Stimulated activated CD8-positive, alpha-beta memory T cell treated with anti-CD3 and anti-CD28 coated beads, Interleukin-15, amount 100 ng/mL, for 48 hours (primary cell): Measurements from ENCODE around the gene MBOAT2.
"Not testable (repeated sequence)": the region's sequence is repeated elsewhere in the genome, so short reads cannot be mapped to it uniquely, and the experiment has no call there.

Source experiments
- DNase-seq, 2 donors: peaks; one replicate each; pipeline ENCODE4 v3.0.0-alpha.2; 2020; ENCODE audit warnings: low read depth in 2 of 2

MBOAT2 gene, protein sequence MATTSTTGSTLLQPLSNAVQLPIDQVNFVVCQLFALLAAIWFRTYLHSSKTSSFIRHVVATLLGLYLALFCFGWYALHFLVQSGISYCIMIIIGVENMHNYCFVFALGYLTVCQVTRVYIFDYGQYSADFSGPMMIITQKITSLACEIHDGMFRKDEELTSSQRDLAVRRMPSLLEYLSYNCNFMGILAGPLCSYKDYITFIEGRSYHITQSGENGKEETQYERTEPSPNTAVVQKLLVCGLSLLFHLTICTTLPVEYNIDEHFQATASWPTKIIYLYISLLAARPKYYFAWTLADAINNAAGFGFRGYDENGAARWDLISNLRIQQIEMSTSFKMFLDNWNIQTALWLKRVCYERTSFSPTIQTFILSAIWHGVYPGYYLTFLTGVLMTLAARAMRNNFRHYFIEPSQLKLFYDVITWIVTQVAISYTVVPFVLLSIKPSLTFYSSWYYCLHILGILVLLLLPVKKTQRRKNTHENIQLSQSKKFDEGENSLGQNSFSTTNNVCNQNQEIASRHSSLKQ

DNA sequence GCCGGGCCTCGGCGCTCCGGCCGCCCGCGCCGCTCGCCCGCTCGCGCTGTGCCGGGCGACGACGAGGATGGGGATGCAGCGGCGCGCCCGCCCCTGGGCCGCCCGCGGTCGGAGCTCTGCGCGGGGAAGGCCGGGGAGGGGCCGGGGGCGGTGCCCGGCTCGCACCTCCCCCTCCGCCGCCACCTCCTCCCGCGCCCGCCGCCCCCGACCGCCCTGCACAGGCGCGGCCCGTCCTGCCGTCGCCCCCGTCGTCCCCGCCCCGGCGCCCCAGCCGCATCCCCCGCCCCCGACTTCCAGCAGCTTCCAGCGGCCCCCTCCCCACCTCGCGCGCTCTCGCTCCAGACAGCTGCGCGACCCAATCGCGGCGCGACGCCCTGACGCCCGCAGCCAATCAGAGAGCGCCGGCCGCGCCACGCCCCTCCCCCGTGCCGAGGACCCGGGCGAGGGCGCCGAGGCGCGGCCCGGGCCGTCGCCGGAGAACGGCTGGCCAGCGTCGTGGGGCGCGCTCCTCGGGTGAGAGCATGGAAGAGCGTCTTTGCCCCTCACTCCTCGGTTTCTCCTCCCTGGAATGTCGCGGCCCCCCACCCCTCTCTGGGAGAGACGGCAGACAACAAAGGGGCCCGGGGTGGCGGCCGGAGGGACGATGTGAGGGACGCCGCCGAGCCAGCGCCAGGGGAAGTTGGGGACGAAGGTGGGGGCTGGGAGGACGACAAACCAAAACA is at the start of gene MBOAT2:
TSS of gene MBOAT2 (minus strand) at position 69 of the 722 bp plus-strand sequence. CDS start 70 bp downstream, outside the sequence.
- DNase-seq, result peak; percentile 59 to 65

DNA sequence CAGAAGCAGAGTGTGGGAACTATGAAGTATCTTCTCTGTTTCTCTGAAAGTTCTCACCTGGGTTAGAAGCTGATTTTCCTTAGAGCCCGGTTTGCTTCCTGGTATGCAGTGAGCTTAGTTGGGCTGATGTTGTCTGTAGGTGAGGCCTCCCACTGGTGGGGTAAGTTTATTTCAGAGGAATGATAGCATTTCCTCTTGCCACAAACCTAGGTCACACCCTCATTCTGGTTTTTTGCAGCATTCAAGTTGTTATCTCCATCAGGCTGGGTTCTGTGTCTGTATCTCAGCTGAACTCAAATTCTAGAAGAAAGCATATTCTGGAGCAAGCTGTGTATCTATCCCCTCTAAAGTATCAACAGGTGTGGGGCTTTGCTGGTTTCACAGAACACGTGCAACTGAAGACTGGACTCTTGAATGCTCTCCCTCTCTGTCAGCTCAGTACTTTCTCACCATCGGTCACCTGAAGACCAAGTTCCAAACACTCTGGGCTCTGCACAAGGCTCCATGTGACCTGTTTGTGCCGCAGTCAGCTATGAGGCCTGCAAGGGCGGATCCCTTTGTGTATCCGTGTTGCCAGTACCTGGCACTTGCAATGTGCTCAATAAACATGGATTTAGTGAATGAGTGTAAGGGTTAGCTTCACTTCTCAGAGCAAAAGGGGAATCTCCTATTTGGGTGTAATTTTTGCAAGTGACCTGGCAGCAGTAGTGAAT is 49.5 kb upstream of the MBOAT2 start:
- no peak for DNase-seq

DNA sequence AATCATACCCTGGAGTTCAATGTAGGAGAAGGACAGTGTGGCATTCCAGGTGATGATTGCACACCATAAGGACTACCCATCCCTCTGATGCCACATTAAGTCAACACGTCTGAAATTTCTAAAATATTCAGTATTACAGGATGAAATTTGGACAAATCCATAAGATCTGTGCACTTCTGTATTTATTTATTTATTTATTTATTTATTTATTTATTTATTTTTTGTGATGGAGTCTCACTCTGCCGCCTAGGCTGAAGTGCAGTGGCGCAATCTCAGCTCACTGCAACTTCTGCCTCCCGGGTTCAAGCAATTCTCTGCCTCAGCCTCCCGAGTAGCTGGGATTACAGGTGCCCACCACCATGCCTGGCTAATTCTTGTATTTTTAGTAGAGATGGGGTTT is 48.0 kb upstream of the MBOAT2 start:
- not testable (repeated sequence) for DNase-seq

DNA sequence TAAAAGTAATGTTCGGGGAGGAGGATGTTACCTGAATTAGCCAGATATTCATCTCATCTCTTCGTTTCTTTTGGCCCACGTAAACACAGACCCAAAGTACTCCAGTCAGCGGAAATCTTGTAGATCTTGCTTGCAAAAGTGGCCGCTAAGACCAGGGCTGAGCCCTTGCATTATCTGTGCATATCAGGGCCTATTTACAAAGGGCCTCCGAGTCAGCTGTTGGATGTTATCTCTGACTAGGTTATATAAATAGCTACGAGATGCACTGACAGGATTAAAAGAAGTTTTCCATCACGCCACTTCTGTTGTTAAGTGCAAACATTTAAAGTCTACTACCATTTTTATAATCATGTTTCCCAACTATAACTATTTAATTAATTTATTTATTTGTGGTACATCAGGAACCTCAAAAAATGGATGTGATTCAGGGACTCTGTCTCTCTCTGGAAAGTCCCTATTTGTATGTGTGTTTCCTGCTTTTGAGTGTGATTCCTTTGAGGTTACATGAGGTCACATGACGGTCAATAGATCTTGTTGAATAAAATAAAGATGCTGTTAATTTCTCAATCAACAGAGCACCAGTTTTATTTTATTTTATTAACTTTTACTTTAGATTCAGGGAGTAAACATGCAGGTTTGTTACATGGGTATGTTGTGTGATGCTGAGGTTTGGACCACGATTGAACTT is 46.8 kb upstream of the MBOAT2 start:
- DNase-seq, result no peak

DNA sequence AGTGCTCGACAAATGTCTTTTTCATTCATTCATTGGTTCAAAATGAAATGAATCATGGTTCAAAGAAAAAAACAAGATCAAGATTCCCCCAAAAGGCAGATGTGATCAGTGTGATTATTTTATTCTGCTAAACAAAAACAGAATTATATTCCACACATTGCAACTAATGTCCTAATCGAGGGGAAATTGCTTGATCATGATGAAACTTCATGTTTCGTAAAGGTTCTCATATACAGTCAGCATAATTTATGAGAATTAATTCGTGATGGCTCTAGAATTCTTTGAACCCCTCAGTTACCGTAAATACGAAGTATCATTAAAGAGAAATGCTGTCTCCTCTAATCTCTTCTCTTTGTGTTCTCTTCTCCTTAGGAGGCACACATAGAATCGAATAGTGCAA is 42.1 kb upstream of the MBOAT2 start:
- DNase-seq, result no peak

DNA sequence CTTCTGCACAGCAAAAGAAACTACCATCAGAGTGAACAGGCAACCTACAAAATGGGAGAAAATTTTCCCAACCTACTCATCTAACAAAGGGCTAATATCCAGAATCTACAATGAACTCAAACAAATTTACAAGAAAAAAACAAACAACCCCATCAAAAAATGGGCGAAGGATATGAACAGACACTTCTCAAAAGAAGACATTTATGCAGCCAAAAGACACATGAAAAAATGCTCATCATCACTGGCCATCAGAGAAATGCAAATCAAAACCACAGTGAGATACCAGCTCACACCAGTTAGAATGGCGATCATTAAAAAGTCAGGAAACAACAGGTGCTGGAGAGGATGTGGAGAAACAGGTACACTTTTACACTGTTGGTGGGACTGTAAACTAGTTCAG is 40.0 kb upstream of the MBOAT2 start:
- not testable (repeated sequence) for DNase-seq

DNA sequence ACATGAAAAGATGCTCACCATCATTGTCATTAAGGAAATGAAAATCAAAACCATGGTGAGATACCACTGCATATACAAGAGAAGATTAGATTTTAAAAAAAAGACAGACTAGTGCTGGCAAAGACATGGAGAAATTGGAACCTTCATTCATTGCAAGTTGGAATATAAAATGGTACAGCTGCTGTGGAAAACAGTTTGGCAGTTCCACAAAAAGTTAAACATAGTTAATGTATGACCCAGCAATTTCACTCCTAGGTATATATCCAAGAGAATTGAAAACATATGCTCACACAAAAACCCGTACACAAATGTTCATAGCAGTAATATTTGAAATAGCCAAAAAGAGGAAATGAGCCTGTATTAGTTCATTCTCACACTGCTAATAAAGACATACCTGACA is 33.7 kb upstream of the MBOAT2 start:
- DNase-seq, result no peak

DNA sequence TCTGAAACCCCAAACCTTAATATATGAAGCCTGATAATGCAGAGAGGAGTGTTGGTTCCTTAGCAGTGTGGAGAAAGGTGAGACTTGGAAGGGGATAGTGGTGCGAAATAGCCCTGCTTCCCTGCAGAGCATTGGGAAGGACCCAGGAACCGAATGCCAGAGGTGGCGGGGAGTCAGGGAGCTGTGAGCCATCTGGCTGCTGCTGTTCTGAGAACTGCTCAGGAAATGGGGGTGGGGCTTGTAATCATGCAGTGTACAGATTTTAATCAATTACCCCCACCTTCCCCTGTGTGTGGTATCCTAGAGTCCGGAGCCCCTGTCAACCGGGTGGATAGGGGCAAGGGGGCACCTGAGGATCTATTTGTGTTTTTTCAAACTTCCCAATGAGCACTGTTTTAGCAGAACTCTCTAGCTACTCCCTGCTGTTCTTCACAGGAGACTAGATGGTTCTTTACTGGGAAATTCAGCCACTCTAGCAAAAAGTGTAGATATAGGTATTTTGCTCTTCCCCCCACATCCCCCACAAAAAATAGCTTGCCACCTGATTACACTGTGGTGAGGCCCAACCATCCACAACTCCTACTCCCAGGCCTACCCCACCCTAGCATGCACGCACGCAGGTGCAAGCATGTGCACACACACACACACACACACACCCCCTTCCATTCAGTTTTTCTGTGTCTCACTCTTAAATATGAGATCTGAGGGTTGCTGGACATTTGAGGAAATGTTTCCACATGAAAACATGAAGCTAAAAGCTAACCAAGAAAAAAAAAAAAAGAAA is 30.1 kb upstream of the MBOAT2 start:
- DNase-seq, result no peak

DNA sequence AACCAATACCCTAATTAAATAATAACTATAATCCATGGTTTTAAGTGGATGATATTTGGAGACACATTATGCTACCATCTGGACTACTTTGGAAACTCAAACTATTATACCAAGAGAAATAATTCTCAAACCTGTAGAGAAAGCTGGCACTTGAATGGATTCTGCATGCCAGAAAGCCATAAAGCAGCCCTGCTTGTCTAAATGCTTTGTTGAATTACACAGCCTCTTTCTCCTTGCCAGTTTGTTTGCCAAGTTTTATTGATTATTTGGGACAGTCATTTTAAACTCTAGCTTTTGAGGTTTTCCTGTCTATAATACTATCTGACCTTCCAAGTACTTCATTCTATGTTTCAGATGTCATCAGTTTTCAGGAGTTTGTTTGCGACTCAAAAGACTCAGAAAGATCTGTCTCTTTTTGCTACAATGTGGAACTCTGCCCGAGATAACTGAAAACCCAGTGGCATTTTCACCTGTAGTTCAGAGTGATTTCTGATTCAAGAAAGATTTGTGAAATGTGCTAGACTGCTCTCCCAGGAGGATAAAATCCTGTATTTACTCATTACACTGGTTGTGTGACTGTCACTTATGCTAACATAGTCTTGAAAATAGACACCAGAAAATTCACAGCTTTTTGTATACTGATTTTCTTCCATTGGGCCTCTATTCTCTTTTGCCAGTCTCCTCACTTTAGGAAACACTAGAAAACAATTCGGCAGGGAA is 29.2 kb upstream of the MBOAT2 start:
- no peak for DNase-seq

DNA sequence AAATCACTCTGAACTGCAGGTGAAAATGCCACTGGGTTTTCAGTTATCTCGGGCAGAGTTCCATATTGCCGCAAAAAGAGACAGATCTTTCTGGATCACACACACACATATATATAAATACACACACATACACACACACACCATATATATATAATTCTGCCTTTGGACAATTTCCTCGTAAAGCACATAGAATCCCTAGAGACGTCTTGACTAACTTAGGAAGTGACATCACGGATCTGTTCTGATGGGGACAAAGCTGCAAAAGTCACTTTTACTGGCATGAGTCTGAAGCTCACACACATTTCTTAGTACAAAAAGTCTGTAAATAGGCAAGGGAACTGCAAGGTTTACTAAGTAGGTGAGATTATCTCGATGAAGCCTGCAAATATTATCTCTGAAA is 28.6 kb upstream of the MBOAT2 start:
- no peak for DNase-seq

DNA sequence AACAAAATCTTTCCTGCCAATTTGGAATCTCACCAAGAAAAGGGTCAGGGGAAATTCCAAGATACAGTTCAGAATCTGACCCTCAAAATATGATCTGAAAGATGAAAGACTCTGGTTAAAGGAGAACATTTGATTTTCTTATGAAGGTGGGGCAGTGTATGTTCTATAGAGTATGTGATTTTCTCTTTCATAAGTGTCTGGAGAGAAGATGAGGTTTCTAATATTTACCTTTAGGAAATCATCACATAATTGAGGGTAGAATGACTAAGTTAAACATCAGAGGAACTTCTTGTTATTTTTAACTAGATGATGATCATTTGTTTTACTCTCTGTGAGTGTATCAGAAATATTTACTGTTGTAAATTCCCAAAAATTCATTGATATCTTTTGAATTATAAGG is 27.8 kb upstream of the MBOAT2 start:
- no peak for DNase-seq

DNA sequence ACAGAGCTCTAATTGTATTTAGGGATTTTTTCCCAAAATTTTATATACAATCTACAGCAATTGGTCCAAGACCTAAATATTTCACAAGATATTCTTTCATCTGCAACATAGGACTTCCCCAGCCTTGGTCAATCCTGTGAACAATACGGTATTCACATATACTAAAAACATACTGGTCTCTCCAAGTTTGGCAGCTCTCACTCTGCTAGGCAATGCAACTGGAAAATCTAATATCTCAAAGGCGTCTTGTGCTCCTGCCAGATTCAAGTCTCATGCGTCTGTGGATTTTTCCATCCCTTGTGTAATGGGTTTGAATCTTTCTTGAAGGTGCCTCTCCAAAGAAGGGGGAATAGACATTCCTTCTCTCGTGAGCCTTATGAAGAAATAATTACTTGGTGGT is 27.4 kb upstream of the MBOAT2 start:
- no peak for DNase-seq

DNA sequence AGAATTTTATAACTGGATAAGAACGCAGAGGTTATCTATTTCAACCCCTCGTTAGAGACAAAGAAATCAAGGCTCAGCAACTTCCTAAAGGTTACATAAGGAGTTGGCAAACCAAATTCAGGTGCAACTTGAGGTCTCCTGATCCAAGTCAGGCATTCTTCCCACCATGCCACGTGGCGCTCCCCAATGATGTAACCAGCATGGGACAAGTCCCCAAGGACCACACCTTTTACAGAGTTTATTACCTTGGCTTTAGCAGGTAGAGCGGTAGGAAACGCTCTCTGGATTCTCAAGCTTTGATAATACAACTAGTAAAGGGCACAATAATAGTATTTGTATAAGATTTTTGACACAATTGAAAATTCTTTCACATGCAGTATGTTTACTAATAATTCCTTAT is 26.7 kb upstream of the MBOAT2 start:
- DNase-seq, result no peak

DNA sequence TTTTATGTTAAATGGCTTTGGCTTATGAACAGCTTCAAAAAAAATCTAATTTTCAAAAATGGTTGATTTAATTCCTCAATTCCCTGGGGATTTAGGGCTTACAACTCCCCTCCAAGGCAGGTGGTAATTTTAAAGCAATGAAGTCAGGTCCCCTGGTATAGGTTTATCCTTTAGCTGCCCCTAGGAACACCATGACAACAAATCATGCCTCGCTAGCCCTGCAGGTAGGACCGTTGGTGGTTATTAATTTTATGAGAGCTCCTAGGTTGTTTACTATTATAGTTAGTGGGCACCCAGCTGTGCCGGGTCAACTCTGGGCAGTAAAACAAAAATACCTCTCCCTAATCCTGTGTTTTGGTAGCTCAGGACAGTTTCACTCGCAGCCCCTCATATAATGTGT is 26.2 kb upstream of the MBOAT2 start:
- no peak for DNase-seq

DNA sequence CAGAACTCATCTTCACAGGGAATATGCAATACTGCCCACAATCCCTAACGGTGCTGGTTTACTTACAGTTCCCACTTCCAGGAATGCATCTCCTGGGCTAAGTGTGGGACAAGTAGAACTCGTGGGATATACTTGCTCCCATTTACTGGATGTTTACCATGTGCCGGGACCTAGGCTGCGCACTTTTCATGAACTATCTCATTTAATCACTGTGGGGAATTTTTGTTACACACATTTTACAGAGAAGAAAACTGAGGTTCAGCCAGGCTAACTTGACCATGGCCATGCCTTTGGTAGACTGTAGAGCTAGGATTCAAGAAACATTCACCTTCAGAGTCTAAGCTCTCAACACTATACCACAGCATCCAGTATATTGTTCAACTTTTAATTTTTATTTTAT is 24.4 kb upstream of the MBOAT2 start:
- no peak for DNase-seq

DNA sequence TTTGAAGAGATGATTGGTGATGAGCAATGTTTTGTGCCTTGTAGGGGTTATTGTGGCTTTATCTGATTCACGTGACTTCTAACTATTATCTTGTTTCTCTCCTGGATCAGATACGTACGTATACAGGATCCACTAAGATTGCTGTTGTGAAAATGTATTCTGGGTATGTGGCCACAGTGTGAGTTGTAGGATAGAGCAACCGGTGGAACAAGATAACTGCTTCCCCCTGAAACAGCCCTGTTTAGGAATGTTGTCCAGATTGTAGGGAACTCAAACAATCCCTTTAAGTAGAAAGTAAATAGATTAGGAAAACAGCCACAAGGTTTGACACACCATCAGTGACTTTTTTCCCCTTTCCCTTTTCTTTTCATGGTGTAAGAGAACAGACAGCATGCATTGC is 22.3 kb upstream of the MBOAT2 start:
- DNase-seq, result no peak

DNA sequence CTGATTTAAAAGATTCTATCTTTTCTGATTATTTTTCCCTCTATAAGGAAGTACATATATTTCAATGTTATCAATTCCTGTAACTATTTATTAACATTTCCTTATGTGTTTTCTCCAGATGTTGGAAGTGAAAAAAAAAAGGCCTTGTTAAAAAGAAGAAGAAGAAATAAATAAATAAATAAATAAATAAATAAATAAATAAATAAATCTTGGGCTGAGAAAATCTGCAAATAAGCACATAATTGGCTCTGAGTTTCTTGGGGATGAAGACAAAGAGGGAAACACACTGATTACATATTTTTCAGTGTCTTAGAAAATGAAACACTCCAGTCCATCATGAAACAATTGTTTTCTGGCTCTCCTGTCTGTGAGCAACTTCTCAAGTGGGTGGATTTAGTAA is 21.1 kb upstream of the MBOAT2 start:
- DNase-seq, result no peak

DNA sequence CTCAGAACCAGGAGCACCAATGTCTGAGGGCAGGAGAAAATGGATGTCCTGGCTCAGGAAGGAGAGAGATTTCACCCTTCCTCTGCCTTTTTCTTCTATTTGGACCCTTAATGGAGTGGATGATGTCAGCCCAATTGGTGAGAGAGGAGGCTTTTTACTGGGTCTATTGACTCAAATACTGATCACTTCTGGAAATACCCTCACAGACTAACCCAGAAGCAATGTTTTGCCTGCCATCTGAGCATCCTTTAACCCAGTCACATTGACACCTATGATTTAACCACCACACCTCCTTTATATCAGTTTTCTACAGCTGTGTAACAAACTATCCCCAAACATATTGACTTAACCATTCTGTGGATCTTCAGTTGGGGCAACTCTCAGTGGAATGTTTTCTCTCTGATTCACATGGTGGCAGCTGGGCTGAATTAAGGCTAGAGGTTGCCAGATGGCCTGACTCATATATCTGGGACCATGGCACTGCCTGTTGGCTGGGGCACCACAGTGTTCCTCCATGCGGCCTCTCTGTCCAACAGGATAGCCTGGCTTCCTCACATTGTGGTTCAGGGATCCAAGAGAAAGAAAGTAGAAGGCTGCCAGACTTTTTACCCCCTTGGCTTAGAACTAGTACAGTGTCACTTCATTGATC is 18.2 kb upstream of the MBOAT2 start:
- no peak for DNase-seq

DNA sequence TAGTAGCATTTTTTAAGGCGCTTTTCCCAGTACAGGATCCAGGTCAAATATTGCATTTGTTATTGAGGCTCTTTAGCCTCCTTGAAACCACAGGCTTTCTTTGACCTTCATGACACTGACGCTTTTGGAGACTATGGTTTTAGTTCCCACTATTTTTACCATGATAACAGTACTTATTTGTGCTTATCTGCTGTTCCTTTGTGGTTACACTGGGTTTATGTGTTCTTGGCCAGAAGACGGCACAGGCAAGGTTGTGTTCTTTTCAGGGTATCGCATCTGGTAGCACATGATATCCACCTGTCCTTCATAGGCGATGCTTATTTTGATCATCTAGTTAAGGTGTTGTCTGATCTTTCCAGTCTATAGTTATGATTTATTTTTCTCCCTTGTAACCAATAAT is 16.8 kb upstream of the MBOAT2 start:
- no peak for DNase-seq

DNA sequence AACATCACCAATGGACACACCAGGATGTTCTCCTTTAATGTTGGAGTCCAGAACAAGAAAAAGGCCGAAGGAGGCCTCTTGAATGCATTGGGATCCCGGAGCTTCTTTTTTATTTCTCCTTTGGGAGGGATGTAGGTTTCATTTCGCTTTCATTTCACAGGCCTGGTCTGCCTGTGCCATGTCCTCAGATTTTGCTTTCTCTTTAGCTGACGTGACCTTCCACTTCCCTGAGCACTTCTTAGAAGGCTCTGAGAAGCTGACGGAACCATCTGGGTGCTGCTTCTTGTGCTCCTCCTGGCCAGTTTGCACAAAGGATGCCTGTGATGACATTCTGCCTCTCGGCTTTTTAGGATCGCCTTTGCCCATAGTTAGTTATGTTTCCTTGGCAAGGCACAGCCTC is 15.1 kb upstream of the MBOAT2 start:
- no peak for DNase-seq
